H9 (cell line): Measurements from ENCODE around the gene SDHAF2. TPM values are rescaled to one million over a fixed set of nuclear protein-coding genes. Genes with fewer than 3 reads are reported as not detected.
A peak's percentile ranks its signal among the peaks of the same experiment; 100 is the strongest.

Source experiments
- DNase-seq: peaks from one replicate; pipeline ENCODE4 v3.0.0-alpha.2; 2017
- H2AFZ ChIP-seq: one replicate; pipeline ENCODE4 v1.6.1; 2013; ENCODE audit warnings: mild to moderate bottlenecking, low read length, control low read depth, moderate library complexity
- H2AK5ac ChIP-seq: 2 replicates; pipeline ENCODE4 v1.6.1; 2013; ENCODE audit warnings: low read length, control low read depth, mixed read lengths; ENCODE audit not compliant: insufficient read length
- H2BK120ac ChIP-seq: one replicate; pipeline ENCODE4 v1.6.1; 2013; ENCODE audit warnings: low read depth, mild to moderate bottlenecking, low read length, control low read depth, inconsistent platforms; ENCODE audit not compliant: poor library complexity, severe bottlenecking
- H2BK12ac ChIP-seq: 2 replicates; pipeline ENCODE4 v1.6.1; 2013; ENCODE audit warnings: low read length, control low read depth, mixed read lengths, low read depth; ENCODE audit not compliant: insufficient read length
- H2BK15ac ChIP-seq: 2 replicates; pipeline ENCODE4 v1.6.1; 2013; ENCODE audit warnings: low read depth, low read length, control low read depth
- H2BK20ac ChIP-seq: one replicate; pipeline ENCODE4 v1.6.1; 2013; ENCODE audit warnings: low read depth, mild to moderate bottlenecking, low read length, control low read depth, inconsistent platforms; ENCODE audit not compliant: poor library complexity, severe bottlenecking
- H2BK5ac ChIP-seq: 2 replicates; pipeline ENCODE4 v1.6.1; 2013; ENCODE audit warnings: low read length, control low read depth, mixed read lengths; ENCODE audit not compliant: insufficient read length
- H3K14ac ChIP-seq: 2 replicates; pipeline ENCODE4 v1.6.1; 2013; ENCODE audit warnings: low read length, control low read depth; ENCODE audit not compliant: insufficient read depth
- H3K18ac ChIP-seq: 2 replicates; pipeline ENCODE4 v1.6.1; 2013; ENCODE audit warnings: low read depth, mild to moderate bottlenecking, mixed read lengths, low read length, control low read depth; ENCODE audit not compliant: insufficient read length
- H3K23ac ChIP-seq: 2 replicates; pipeline ENCODE4 v1.6.1; 2013; ENCODE audit warnings: low read length, control low read depth, mixed read lengths, low read depth; ENCODE audit not compliant: insufficient read length
- H3K23me2 ChIP-seq: 2 replicates; pipeline ENCODE4 v1.6.1; 2013; ENCODE audit warnings: low read depth, mild to moderate bottlenecking, mixed read lengths, low read length, control low read depth; ENCODE audit not compliant: insufficient read length, poor library complexity, severe bottlenecking
- H3K27ac ChIP-seq: 2 replicates; pipeline ENCODE4 v1.5.1; 2013; ENCODE audit warnings: low read length, control low read depth, mixed read lengths, low read depth; ENCODE audit not compliant: insufficient read length
- H3K27me3 ChIP-seq: 2 replicates; pipeline ENCODE4 v1.6.1; 2013; ENCODE audit warnings: low read length, control low read depth, inconsistent platforms; ENCODE audit not compliant: insufficient read depth
- H3K4ac ChIP-seq: 2 replicates; pipeline ENCODE4 v1.6.1; 2013; ENCODE audit warnings: low read depth, mild to moderate bottlenecking, control low read depth, inconsistent platforms, low read length, moderate library complexity
- H3K4me1 ChIP-seq: 2 replicates; pipeline ENCODE4 v1.6.1; 2013; ENCODE audit warnings: low read length, control low read depth, inconsistent platforms; ENCODE audit not compliant: insufficient read depth
- H3K4me2 ChIP-seq: 2 replicates; pipeline ENCODE4 v1.6.1; 2013; ENCODE audit warnings: low read length, control low read depth, mixed read lengths; ENCODE audit not compliant: insufficient read length, insufficient read depth
- H3K56ac ChIP-seq: 2 replicates; pipeline ENCODE4 v1.6.1; 2013; ENCODE audit warnings: low read depth, mild to moderate bottlenecking, mixed read lengths, low read length, control low read depth; ENCODE audit not compliant: insufficient read length
- H3K79me1 ChIP-seq: 2 replicates; pipeline ENCODE4 v1.6.1; 2013; ENCODE audit warnings: low read depth, mild to moderate bottlenecking, moderate library complexity, low read length, control low read depth, inconsistent platforms; ENCODE audit not compliant: insufficient read depth, poor library complexity, severe bottlenecking
- H3K79me2 ChIP-seq: 2 replicates; pipeline ENCODE4 v1.6.1; 2013; ENCODE audit warnings: low read length, control low read depth, inconsistent platforms; ENCODE audit not compliant: insufficient read depth
- H3K9ac ChIP-seq: 2 replicates; pipeline ENCODE4 v1.6.1; 2013; ENCODE audit warnings: low read length, control low read depth, mixed read lengths; ENCODE audit not compliant: insufficient read length; ENCODE audit errors: extremely low read depth
- H3K9me3 ChIP-seq: one replicate; pipeline ENCODE4 v1.6.1; 2013; ENCODE audit warnings: low read depth, low read length, inconsistent platforms; ENCODE audit not compliant: control insufficient read depth
- H3T11ph ChIP-seq: one replicate; pipeline ENCODE4 v1.6.1; 2013; ENCODE audit warnings: mild to moderate bottlenecking, low read length, control low read depth, inconsistent platforms
- H4K20me1 ChIP-seq: one replicate; pipeline ENCODE4 v1.6.1; 2013; ENCODE audit not compliant: control insufficient read depth, insufficient read length, insufficient read depth
- H4K5ac ChIP-seq: 2 replicates; pipeline ENCODE4 v1.6.1; 2013; ENCODE audit warnings: low read depth, mild to moderate bottlenecking, mixed read lengths, low read length, control low read depth; ENCODE audit not compliant: insufficient read length
- H4K8ac ChIP-seq: replicated peaks from 2 replicates; pipeline ENCODE4 v1.6.1; 2013; ENCODE audit warnings: low read length, control low read depth, mixed read lengths, low read depth; ENCODE audit not compliant: insufficient read length
- H4K91ac ChIP-seq: 2 replicates; pipeline ENCODE4 v1.6.1; 2013; ENCODE audit warnings: low read depth, mild to moderate bottlenecking, moderate library complexity, mixed read lengths, low read length, control low read depth; ENCODE audit not compliant: insufficient read length
- H3K27ac Mint-ChIP-seq, 3 experiments: 2 replicates in 2 of 3; 3 replicates in 1 of 3; pipeline ENCODE4 v1.8.0; 2020 to 2021; ENCODE audit warnings: mixed read lengths in 3 of 3, mild to moderate bottlenecking in 1 of 3, moderate library complexity in 1 of 3
- H3K27me3 Mint-ChIP-seq: 2 replicates; pipeline ENCODE4 v1.8.0; 2021; ENCODE audit warnings: low read depth, mild to moderate bottlenecking, moderate library complexity, mixed read lengths
- H3K36me3 Mint-ChIP-seq, 3 experiments: 2 replicates in 2 of 3; 3 replicates in 1 of 3; pipeline ENCODE4 v1.8.0; 2020 to 2021; ENCODE audit warnings: low read depth in 3 of 3, mixed read lengths in 3 of 3; ENCODE audit not compliant: insufficient read depth in 1 of 3
- H3K4me1 Mint-ChIP-seq, 2 experiments: 2 replicates each; pipeline ENCODE4 v1.8.0; 2020; ENCODE audit warnings: mixed read lengths in 2 of 2
- H3K4me3 Mint-ChIP-seq, 2 experiments: 2 replicates in 1 of 2; 3 replicates in 1 of 2; pipeline ENCODE4 v1.8.0; 2020 to 2021; ENCODE audit warnings: mild to moderate bottlenecking in 2 of 2, mixed read lengths in 2 of 2, moderate library complexity in 1 of 2
- H3K9me3 Mint-ChIP-seq, 2 experiments: 2 replicates in 1 of 2; 3 replicates in 1 of 2; pipeline ENCODE4 v1.8.0; 2020; ENCODE audit warnings: mild to moderate bottlenecking in 2 of 2, mixed read lengths in 2 of 2, moderate library complexity in 1 of 2
- CTCF ChIP-seq: fragments of 200-600 bp; sonication (generic); conservative IDR thresholded peaks from 3 replicates; pipeline ENCODE4 v1.8.0; 2021; ENCODE audit warnings: antibody characterized with exemption, mild to moderate bottlenecking
- WGBS: extraction: QIAGEN DNeasy Blood & Tissue Kit; methylation state at CpG from one replicate; pipeline ENCODE4 v1.1.7; 2013; ENCODE audit warnings: missing lambda C conversion rate, low lambda C conversion rate, mixed read lengths; ENCODE audit not compliant: insufficient read length; ENCODE audit errors: extremely low coverage; 5-methylcytosine and 5-hydroxymethylcytosine counted together
- total RNA-seq: library from RNA; stranded (reverse); gene quantifications from 2 replicates; pipeline ENCODE4 v1.2.1, GENCODE V29; 2021

Gene SDHAF2
- total RNA-seq, 1 experiment from 2014 or later: 41.8 TPM

GRCh38 chr11:61417670-61418069 lies 12.3 kb upstream of the SDHAF2 start:
- H3T11ph ChIP-seq: no peak overlapping the region
- H3K9me3 ChIP-seq: no peaks in the 10 kb centered on the region
- H2BK15ac ChIP-seq: no peak overlapping the region
- H3K14ac ChIP-seq: no peak overlapping the region
- no peaks in the 10 kb centered on the region for H4K20me1 ChIP-seq
- no peak overlapping the region for H3K4ac ChIP-seq
- Mint-ChIP-seq H3K4me3 (no peak overlapping the region), H3K27ac (peak overlapping the region in 2 of 3 experiments; percentile 27 to 53; a peak in 3 of 7 replicates), H3K4me1 (no peaks in the 10 kb centered on the region; a peak in 1 of 4 replicates), H3K36me3 (peaks cover 54 to 98% (median 97%) of the 10 kb centered on the region in 3 experiments; a peak in 6 of 7 replicates), H3K9me3 (no peaks in the 10 kb centered on the region), H3K27me3 (no peaks in the 10 kb centered on the region)
- H2AFZ ChIP-seq: no peak overlapping the region
- no peaks in the 10 kb centered on the region for H3K23me2 ChIP-seq
- WGBS: no CpG with 5 or more reads among the region's 2 CpGs
- H2BK120ac ChIP-seq: no peak overlapping the region
- no peaks in the 10 kb centered on the region for H3K4me1 ChIP-seq
- no peak overlapping the region for H4K91ac ChIP-seq
- H3K9ac ChIP-seq: no peak overlapping the region
- no peak overlapping the region for H3K56ac ChIP-seq
- peaks cover 8% of the 10 kb centered on the region for H3K79me1 ChIP-seq
- no peak overlapping the region for H2BK20ac ChIP-seq
- TF ChIP-seq CTCF: no peak
- H4K5ac ChIP-seq: no peak overlapping the region
- H3K18ac ChIP-seq: no peak overlapping the region
- no peaks in the 10 kb centered on the region; the same call in 1 of the 2 replicates for H3K79me2 ChIP-seq
- no peak overlapping the region for H2BK12ac ChIP-seq
- no peak for DNase-seq
- H3K27ac ChIP-seq: no peak overlapping the region
- H3K23ac ChIP-seq: no peak overlapping the region
- H4K8ac ChIP-seq: no peak overlapping the region
- no peak overlapping the region for H2BK5ac ChIP-seq
- H3K4me2 ChIP-seq: no peak overlapping the region
- no peak overlapping the region for H2AK5ac ChIP-seq
- no peaks in the 10 kb centered on the region for H3K27me3 ChIP-seq
